ENCODE data around the gene OGG1. TPM values are rescaled to one million over a fixed set of nuclear protein-coding genes. Genes with fewer than 3 reads are reported as not detected.

Gene OGG1
- total and polyA plus RNA-seq, 9 of the 15 experiments (the other 6 are each of a cell fraction or from before 2014, with no cell fraction given) = 6.6 to 33.0 (median 24.4) TPM

DNA sequence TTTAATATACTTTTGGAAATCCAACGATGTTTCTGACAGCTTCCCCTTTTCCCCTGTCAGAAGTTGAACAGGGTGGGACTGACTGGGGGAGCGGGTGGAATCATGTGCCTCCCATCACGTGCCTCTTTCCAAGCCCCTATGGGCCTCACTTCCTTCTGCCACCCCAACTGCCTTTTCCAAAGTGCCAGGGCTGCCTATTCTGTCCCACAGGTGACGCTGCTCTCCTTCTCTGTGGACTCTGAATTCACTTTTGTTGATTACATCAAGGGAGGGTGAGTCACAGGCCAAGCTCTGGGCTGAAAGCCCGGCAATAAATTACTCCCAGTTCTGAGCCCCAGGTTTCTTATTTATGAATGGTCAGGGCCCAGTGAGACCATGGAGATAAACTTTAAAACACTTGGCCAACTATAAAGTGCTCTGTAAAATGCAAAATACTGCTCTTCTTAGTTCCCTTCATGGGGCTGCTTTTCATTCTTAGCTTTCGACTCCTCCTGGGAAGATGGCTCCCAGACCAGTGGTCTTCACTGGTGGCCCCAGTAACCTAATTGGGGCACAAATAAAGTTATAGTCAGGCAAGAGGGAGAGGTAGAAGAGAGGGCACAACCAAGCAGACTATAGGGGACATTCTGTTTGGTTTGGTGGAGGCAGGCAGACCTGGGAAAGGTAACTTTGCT, 33.9 kb upstream of the OGG1 start (continued):
- TF ChIP-seq CXXC5 (CRISPR knock-in tag; IDR thresholded peaks at IDR 0.05) = peak; percentile 35
- no peak for TF ChIP-seq TFAM (CRISPR knock-in tag; conservative IDR thresholded peaks at IDR 0.05)
- TF ChIP-seq PRMT5 (CRISPR knock-in tag; IDR thresholded peaks at IDR 0.05) = no peak
- peak; percentile 25 for TF ChIP-seq TBP (optimal IDR thresholded peaks at IDR 0.05; ENCODE audit: low read depth, low read length)
- TF ChIP-seq ZFP30 (CRISPR knock-in tag; IDR thresholded peaks at IDR 0.05; ENCODE audit: borderline replicate concordance) = no peak
- no peak for TF ChIP-seq BRD4 (IDR thresholded peaks at IDR 0.05)
- TF ChIP-seq TRIM24 (IDR thresholded peaks at IDR 0.05) = peak in 1 of 2 experiments; percentile 48; a peak in 1 of 4 replicates
- TF ChIP-seq CHCHD3 (CRISPR knock-in tag; IDR thresholded peaks at IDR 0.05) = no peak
- TF ChIP-seq GABPA (tag; conservative IDR thresholded peaks at IDR 0.05; ENCODE audit: low read depth) = peak; percentile 54
- TF ChIP-seq, protein P1, sequence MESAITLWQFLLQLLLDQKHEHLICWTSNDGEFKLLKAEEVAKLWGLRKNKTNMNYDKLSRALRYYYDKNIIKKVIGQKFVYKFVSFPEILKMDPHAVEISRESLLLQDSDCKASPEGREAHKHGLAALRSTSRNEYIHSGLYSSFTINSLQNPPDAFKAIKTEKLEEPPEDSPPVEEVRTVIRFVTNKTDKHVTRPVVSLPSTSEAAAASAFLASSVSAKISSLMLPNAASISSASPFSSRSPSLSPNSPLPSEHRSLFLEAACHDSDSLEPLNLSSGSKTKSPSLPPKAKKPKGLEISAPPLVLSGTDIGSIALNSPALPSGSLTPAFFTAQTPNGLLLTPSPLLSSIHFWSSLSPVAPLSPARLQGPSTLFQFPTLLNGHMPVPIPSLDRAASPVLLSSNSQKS (CRISPR knock-in tag; IDR thresholded peaks at IDR 0.05) = no peak
- TF ChIP-seq NR4A1 (CRISPR knock-in tag; IDR thresholded peaks at IDR 0.05) = no peak
- TF ChIP-seq NR4A1 (tag; IDR thresholded peaks at IDR 0.05) = no peak
- no peak for TF ChIP-seq RBM17 (IDR thresholded peaks at IDR 0.05; ENCODE audit: borderline replicate concordance, low read depth, low read length)
- TF ChIP-seq, protein P2, sequence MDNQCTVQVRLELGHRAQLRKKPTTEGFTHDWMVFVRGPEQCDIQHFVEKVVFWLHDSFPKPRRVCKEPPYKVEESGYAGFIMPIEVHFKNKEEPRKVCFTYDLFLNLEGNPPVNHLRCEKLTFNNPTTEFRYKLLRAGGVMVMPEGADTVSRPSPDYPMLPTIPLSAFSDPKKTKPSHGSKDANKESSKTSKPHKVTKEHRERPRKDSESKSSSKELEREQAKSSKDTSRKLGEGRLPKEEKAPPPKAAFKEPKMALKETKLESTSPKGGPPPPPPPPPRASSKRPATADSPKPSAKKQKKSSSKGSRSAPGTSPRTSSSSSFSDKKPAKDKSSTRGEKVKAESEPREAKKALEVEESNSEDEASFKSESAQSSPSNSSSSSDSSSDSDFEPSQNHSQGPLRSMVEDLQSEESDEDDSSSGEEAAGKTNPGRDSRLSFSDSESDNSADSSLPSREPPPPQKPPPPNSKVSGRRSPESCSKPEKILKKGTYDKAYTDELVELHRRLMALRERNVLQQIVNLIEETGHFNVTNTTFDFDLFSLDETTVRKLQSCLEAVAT (IDR thresholded peaks at IDR 0.05) = no peak
- TF ChIP-seq ZNF780A (CRISPR knock-in tag; IDR thresholded peaks at IDR 0.05) = no peak
- peak in 1 of 2 experiments; percentile 81; a peak in 2 of 3 replicates for TF ChIP-seq CBX3 (IDR thresholded peaks at IDR 0.05; ENCODE audit: borderline replicate concordance in 1 of 2, low read length in 2 of 2)
- TF ChIP-seq SAFB (IDR thresholded peaks at IDR 0.05; ENCODE audit: borderline replicate concordance, low read depth, low read length) = no peak
- TF ChIP-seq NCOA1 (IDR thresholded peaks at IDR 0.05; ENCODE audit: low read depth) = no peak
- TF ChIP-seq, protein P3, sequence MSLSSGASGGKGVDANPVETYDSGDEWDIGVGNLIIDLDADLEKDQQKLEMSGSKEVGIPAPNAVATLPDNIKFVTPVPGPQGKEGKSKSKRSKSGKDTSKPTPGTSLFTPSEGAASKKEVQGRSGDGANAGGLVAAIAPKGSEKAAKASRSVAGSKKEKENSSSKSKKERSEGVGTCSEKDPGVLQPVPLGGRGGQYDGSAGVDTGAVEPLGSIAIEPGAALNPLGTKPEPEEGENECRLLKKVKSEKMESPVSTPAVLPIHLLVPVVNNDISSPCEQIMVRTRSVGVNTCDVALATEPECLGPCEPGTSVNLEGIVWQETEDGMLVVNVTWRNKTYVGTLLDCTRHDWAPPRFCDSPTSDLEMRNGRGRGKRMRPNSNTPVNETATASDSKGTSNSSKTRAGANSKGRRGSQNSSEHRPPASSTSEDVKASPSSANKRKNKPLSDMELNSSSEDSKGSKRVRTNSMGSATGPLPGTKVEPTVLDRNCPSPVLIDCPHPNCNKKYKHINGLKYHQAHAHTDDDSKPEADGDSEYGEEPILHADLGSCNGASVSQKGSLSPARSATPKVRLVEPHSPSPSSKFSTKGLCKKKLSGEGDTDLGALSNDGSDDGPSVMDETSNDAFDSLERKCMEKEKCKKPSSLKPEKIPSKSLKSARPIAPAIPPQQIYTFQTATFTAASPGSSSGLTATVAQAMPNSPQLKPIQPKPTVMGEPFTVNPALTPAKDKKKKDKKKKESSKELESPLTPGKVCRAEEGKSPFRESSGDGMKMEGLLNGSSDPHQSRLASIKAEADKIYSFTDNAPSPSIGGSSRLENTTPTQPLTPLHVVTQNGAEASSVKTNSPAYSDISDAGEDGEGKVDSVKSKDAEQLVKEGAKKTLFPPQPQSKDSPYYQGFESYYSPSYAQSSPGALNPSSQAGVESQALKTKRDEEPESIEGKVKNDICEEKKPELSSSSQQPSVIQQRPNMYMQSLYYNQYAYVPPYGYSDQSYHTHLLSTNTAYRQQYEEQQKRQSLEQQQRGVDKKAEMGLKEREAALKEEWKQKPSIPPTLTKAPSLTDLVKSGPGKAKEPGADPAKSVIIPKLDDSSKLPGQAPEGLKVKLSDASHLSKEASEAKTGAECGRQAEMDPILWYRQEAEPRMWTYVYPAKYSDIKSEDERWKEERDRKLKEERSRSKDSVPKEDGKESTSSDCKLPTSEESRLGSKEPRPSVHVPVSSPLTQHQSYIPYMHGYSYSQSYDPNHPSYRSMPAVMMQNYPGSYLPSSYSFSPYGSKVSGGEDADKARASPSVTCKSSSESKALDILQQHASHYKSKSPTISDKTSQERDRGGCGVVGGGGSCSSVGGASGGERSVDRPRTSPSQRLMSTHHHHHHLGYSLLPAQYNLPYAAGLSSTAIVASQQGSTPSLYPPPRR (CRISPR knock-in tag; IDR thresholded peaks at IDR 0.05; ENCODE audit: borderline replicate concordance) = no peak
- no peak for TF ChIP-seq ZNF445 (CRISPR knock-in tag; IDR thresholded peaks at IDR 0.05; ENCODE audit: low read depth)
- peak; percentile 56 for TF ChIP-seq ETV1 (tag; conservative IDR thresholded peaks at IDR 0.05; ENCODE audit: low read depth)
- TF ChIP-seq CBX8 (IDR thresholded peaks at IDR 0.05; ENCODE audit: borderline replicate concordance, extremely low read depth, low read depth, low read length, poor library complexity, severe bottlenecking) = no peak
